Glutamatergic neuron (in vitro differentiated cells): ENCODE measurements around the gene SAPCD1. TPM values are rescaled to one million over a fixed set of nuclear protein-coding genes. Genes with fewer than 3 reads are reported as not detected.

Experiments used
- DNase-seq: peaks from one replicate; pipeline ENCODE4 v3.0.0; 2022
- H3K27ac Mint-ChIP-seq: one replicate; pipeline ENCODE4 v1.8.0; 2020; ENCODE audit warnings: mild to moderate bottlenecking, mixed read lengths, inconsistent platforms; ENCODE audit not compliant: unreplicated experiment
- H3K27me3 Mint-ChIP-seq: one replicate; pipeline ENCODE4 v1.8.0; 2020; ENCODE audit warnings: mild to moderate bottlenecking, moderate library complexity, mixed read lengths, inconsistent platforms; ENCODE audit not compliant: unreplicated experiment
- H3K36me3 Mint-ChIP-seq: one replicate; pipeline ENCODE4 v1.8.0; 2020; ENCODE audit warnings: mild to moderate bottlenecking, mixed read lengths, inconsistent platforms; ENCODE audit not compliant: unreplicated experiment
- H3K4me1 Mint-ChIP-seq: one replicate; pipeline ENCODE4 v1.8.0; 2020; ENCODE audit warnings: mild to moderate bottlenecking, low read depth, mixed read lengths, inconsistent platforms; ENCODE audit not compliant: unreplicated experiment
- H3K4me3 Mint-ChIP-seq: one replicate; pipeline ENCODE4 v1.8.0; 2020; ENCODE audit warnings: mild to moderate bottlenecking, mixed read lengths, inconsistent platforms; ENCODE audit not compliant: unreplicated experiment
- H3K9me3 Mint-ChIP-seq: one replicate; pipeline ENCODE4 v1.8.0; 2020; ENCODE audit warnings: mild to moderate bottlenecking, moderate library complexity, mixed read lengths, inconsistent platforms; ENCODE audit not compliant: unreplicated experiment
- CTCF ChIP-seq: fragments of 200-600 bp; sonication (generic); IDR thresholded peaks from one replicate; pipeline ENCODE4 v1.5.0; 2021; ENCODE audit not compliant: partially characterized antibody, unreplicated experiment
- total RNA-seq: library from RNA; stranded (reverse); fragmentation: NEBNext Ultra II Directional; extraction: Animal tissue kit (Norgen Biotek cat#: 25700); gene quantifications from one replicate; pipeline ENCODE4 v1.2.1, GENCODE V29; 2021; ENCODE audit not compliant: unreplicated experiment

Gene SAPCD1
- total RNA-seq, 1 donor from 2014 or later: 3.7 TPM

GRCh38 chr6:31725502-31726350, 36.7 kb upstream of the SAPCD1 start:
- Mint-ChIP-seq H3K4me3 (no peak overlapping the region), H3K27me3 (peaks cover 22% of the 10 kb centered on the region), H3K4me1 (peaks cover 6% of the 10 kb centered on the region), H3K9me3 (peaks cover 12% of the 10 kb centered on the region), H3K27ac (peak overlapping the region; percentile 69), H3K36me3 (peaks cover 14% of the 10 kb centered on the region)
- TF ChIP-seq CTCF: no peak
- no peak for DNase-seq

GRCh38 chr6:31727034-31727716, 35.3 kb upstream of the SAPCD1 start:
- H3K36me3 Mint-ChIP-seq: peaks cover 14% of the 10 kb centered on the region
- peak overlapping the region; percentile 34 for H3K4me3 Mint-ChIP-seq
- no peak overlapping the region for H3K27ac Mint-ChIP-seq
- no peak for TF ChIP-seq CTCF
- no peak for DNase-seq
- H3K9me3 Mint-ChIP-seq: peaks cover 12% of the 10 kb centered on the region
- peaks cover 17% of the 10 kb centered on the region for H3K27me3 Mint-ChIP-seq
- peaks cover 6% of the 10 kb centered on the region for H3K4me1 Mint-ChIP-seq

- no peak for DNase-seq
- no peak for TF ChIP-seq CTCF
These were observed 34.5 kb upstream of the SAPCD1 start for GRCh38 chr6:31727717-31728671.

GRCh38 chr6:31728767-31729514, 33.5 kb upstream of the SAPCD1 start, which contains the start of gene DDAH2:
TSS of gene DDAH2 (minus strand) at chr6:31729299. CDS start at chr6:31729161, 138 bp downstream.
- DNase-seq: no peak
- peaks cover 19% of the 10 kb centered on the region for H3K27me3 Mint-ChIP-seq
- H3K4me1 Mint-ChIP-seq: peaks cover 8% of the 10 kb centered on the region
- H3K36me3 Mint-ChIP-seq: peaks cover 14% of the 10 kb centered on the region
- peak within 1 kb of the TSS; percentile 98 for H3K4me3 Mint-ChIP-seq
- peak within 1 kb of the TSS; percentile 96 for H3K27ac Mint-ChIP-seq
- peaks cover 13% of the 10 kb centered on the region for H3K9me3 Mint-ChIP-seq
- TF ChIP-seq CTCF: no peak

More at GRCh38 chr6:31727717-31728671, 34.5 kb upstream of the SAPCD1 start:
- Mint-ChIP-seq H3K27ac (peak overlapping the region; percentile 28), H3K4me3 (peak overlapping the region; percentile 98), H3K4me1 (peaks cover 6% of the 10 kb centered on the region), H3K27me3 (peaks cover 17% of the 10 kb centered on the region), H3K9me3 (peaks cover 12% of the 10 kb centered on the region), H3K36me3 (peaks cover 14% of the 10 kb centered on the region)
